ENCODE results near the gene EVX2.

EVX2 gene

DNA sequence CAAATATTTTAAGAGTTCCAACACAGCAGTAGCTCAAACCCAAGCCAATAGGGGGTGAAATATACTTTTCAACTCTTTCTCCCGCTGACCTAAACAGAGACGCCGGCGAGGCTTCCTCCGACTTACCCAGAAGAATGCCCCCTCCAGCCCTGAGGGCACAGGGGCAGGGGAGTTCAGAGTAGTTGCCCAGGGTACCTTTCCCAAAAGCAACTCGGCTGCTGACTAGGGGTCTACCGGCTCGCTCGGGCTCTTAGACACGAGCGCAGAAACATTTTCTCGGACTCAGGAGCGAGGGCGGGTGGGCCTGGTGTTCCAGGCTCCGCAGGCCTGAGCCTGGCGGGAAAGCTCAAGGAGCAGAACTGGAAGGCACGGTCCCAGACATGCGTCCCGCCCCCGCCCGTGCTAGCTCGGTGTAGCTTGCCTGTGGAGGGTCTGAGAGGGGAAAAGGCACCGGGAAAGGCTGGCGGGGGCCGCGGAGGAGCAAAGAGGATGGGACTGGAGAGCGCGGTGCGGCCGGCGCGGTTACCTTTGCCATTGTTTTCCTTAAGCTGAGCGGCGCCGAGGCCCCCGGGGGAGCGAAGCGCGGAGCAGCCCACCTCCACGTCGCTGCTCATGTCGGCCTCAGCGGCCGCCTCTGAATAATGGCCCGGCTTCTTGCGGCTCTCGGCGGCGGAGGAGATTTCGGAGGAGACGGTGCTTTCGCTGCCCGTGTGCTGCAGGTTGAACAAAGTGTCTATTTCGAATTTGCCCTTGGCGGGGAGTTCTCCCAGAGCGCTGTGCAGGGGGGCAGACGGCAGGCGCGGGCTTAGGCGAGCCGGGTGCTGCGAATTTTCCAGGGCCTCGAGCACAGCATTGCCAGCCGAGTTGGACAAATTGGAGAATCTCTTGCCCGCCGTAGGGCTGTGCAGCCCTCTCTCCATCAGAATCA, 674 bp downstream of the EVX2 start:
- DNase-seq (ENCODE audit: low read depth in 3 of 3), result no peak

DNA sequence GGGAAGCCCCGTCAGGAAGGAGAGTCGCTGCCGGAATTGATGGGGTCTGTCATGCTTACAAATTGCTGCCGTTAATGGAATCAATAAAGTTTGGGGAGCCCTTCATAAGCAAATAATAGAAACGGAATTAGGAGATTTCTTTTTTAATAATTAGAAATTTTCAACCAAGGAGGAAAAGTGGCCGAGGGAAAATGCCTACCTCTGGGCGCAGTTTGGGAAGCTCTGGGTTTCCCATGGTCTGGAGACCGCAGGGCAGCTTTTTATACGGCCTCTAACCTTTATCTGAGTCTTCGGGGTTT, 1.3 kb downstream of the EVX2 start:
- no peak for DNase-seq (ENCODE audit: low read depth in 3 of 3)

DNA sequence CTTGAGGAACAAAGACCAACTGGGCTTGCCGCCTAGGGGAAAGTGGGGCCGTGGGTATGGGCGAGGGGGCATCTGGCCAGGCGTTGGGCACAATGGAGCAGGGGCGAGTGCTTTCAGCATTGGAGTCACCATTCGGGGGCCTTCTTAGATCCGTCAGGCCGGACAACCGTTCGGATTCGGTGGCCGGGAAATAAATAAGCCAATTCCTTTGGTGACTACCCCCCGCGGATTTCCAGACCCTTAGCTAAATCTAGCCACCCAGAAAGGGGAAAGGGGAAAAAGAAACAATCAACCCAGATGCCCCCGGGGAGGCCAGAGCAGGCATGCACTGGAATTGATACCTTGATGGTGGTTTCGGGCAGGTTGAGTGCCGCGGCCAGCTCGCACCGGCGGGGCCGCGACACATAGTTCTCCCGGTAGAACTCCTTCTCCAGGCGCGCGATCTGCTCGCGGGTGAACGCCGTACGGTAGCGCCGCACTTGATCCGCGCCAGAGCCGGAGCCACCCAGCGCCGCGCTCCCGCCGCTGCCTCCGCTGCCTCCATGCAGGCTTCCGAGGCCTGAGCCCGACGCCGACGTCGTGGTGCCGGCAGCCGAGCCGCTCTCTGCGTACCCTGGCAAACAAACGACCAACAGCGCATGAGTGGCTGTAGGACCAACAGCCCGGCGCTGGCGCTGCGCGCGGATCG, 1.8 kb downstream of the EVX2 start:
- DNase-seq (ENCODE audit: low read depth in 3 of 3), result no peak

DNA sequence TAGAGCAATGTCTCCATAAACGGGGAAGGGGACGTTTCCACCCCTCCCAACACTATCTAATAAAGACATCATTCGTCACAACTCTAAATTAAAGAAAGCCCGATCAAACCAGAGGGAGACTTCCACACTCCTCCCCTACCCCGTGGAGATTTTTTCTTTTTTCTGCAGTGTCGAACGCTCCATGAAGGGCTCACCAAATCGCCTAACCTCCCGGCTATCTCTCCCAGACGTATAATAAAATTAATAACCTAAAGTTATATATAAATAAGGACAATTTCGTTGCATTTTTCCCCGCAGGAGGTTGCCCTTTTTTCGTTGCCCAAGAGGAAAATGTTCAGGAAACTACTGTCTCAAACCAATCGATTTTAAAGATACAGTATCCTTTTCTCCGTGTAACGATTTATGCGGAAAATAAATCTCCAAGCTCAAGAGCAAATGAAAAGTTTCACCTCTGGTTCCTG, 2.4 kb downstream of the EVX2 start:
- no peak for DNase-seq (ENCODE audit: low read depth in 3 of 3)

GRCh38 chr2:176080540-176081375, 3.0 kb downstream of the EVX2 start:
- no peak for DNase-seq (ENCODE audit: low read depth in 3 of 3)

DNA sequence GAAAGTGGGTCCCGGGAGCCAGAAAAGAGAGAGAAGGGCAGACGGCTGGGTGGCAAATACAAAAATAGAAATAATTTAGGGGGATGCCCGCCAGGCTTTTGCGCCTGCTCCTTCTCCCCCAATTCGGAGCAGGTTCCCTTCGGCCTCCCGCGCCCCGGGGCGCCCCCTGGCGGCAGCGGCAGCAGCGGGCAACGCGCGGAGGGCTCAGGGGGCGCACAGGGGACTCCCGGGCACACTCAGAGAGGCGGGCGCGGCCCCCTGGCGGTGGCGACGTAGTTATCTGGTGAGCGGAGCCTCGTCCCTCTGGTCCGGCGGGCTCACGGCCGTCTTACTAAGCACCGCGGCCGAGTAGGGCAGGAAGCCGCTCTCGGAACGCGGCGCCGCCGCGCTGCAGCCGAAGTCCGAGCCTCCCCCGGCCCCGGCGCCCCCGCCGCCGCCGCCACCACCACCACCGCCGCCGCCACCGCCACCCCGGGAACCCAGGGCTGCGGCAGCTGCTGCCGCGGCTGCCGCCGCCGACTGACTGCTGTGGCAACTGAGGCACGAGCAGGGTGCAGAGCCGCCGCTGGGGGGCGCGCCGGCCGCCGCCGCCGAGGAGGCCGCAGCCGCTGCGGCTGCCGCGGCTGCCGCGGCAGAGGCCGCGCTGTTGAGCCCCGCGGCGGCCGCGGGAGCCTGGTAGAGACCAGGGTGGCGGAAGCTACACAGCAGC, 3.8 kb downstream of the EVX2 start:
- no peak for DNase-seq (ENCODE audit: low read depth in 3 of 3)

GRCh38 chr2:176079285-176079830, 4.4 kb downstream of the EVX2 start:
- DNase-seq (ENCODE audit: low read depth in 3 of 3), result no peak

GRCh38 chr2:176078541-176079284, 5.0 kb downstream of the EVX2 start:
- no peak for DNase-seq (ENCODE audit: low read depth in 3 of 3)

DNA sequence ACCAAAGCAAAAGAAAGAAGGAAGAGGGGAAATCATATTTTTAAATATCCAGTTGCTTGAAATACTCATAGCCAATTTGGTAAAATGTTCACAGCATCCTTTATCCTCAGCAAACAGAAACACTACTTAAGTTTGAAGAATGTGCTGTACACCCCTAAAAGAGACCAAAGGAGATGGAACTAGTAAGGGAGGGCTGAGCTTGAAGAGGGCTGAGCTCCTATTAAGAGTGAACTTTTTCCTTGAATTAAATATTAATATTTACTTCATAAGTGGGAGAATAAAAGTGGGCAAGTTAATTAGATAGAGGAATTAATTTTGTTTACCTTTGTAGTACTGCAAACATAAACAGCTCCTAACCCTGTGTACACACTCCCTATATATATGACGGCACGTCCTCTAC, 7.0 kb downstream of the EVX2 start:
- DNase-seq (ENCODE audit: low read depth in 3 of 3), result no peak

DNA sequence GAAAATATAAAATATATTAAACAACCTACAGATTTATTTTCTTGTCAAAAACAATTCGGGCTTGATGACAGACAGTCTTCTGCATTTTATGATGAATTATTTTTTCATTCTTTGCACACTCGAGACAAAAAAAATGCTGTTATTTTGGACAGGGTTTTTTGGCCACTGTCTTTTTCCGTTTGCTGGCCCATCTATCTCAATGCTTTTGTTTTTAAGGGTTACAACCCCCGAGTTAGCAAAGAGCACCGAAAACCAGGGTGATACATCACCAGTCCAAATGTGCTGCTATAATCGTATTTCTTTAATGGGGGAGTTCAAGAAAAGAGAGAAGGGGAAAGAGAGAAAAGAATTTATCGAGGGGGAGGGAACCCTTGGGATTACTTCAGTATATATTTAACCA, 7.7 kb downstream of the EVX2 start:
- DNase-seq (ENCODE audit: low read depth in 3 of 3), result no peak

- DNase-seq (ENCODE audit: low read depth in 3 of 3), result no peak
Measured at GRCh38 chr2:176075481-176075880, 8.3 kb downstream of the EVX2 start.

DNA sequence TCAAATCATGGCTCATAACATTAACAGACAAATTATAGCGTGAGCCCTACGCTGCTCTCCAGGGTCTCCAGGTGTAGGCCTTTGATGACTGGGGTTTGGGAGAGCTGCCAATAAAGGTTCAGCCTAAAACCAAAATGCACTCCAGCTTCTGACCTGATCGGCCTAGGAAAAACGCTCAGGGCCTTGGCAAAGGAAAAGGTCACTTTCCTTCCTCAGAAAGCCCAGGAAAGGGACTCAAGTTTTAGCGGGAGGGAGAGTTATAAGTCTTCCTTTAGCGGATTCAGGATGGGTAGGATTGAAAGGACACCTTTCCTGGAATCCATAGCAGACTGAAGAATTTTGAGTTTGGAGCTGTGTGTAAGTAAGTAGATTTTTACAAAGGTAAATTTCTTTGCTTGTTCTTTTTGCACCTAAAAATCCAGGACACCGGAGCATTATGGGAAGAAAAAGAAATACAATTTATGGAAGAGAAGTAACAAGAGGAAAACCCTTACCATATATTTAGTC, 8.8 kb downstream of the EVX2 start:
- DNase-seq (ENCODE audit: low read depth in 3 of 3), result no peak

DNA sequence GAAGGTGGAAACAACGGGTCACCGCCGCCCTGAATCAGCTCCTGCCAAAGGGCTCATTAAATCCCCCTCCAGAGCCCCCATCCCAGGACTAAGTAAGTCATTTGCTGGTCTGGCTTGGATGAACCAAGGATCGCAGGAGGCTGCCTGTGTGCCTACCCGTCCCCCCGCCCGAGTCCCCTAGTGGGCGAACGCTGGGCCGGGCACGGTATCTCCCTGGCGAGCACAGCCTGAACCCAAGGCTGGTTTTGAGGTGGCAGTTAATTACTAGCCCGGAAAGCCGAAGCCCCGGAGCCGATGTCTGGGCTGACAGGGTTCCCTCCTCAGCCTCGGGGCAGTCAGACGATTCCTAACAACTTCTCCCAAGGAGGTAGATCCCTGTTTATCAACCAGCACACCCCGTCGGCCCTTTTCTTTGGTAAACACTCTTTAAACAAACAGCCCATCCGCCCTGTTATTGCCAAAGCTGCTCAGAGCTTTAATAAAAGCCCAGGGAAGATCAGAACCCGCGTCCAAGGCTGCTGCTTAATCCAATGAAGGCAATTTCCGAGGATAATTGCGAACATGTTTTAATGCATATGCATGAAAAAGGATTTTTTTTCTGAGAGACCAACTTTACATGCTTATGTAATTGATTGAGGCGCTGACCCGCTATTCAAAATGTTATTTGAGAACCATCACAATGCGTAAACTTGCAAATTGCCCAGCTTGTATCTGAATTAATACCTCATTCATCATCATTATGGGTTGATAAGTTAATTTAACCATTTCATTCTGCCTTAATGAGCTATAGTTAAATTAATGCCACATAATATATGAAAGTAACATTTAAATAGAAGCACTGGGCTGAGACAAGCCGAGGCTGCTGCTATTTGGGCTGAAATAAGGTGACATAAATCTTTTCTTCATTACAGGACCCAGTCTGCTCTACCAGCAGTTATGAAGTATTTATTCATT, 10.5 kb downstream of the EVX2 start:
- DNase-seq (ENCODE audit: low read depth in 3 of 3), result no peak

GRCh38 chr2:176072292-176072669, 11.5 kb downstream of the EVX2 start:
- no peak for DNase-seq (ENCODE audit: low read depth in 3 of 3)

GRCh38 chr2:176071330-176072291, 12.2 kb downstream of the EVX2 start:
- DNase-seq (ENCODE audit: low read depth in 3 of 3), result no peak

DNA sequence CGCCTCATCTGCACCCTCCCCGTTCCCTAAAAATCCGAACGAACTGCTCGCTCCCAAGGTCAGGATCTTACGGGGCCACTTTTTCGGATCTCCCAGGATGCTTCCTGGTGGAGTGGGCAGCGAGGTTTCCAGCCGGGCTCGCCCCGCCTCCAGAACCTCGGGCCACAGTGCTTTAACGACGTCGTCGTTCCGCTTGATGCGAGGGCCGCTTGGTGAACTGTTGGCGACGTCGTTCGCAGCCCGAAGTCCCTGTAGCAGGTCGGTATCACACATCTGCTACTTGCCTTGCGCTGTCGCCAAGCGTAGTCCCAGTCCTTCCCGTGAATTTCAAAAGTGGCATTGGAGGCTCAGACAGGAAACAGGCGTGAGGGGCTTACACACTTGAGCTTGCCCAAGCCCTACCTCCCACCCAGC, 15.3 kb downstream of the EVX2 start:
- no peak for DNase-seq (ENCODE audit: low read depth in 3 of 3)

- no peak for DNase-seq (ENCODE audit: low read depth in 3 of 3)
Measured at GRCh38 chr2:176067589-176068418, 16.0 kb downstream of the EVX2 start.

Data from stimulated activated CD4-positive, alpha-beta T cell treated with anti-CD3 and anti-CD28 coated beads, TNF-alpha, amount 100 ng/mL, for 4 hours (primary cell).